Gastrocnemius medialis (tissue), 4 donors: ENCODE measurements around the gene MYO1D.

Experiments used
- POLR2A ChIP-seq, 2 donors: fragments of 450-650 bp; IDR thresholded peaks; one replicate each; pipeline ENCODE4 v1.6.1; 2017; ENCODE audit warnings: antibody characterized with exemption in 2 of 2, mild to moderate bottlenecking in 2 of 2, moderate library complexity in 2 of 2
- TF ChIP-seq, protein P1 (sequence below), 5 experiments: fragments of 450-650 bp in 3 of 5; fragments of 200-600 bp in 2 of 5; sonication (generic) in 2 of 5; IDR thresholded peaks in 4 of 5; conservative IDR thresholded peaks in 1 of 5; 1 replicate in 4 of 5; 2 replicates in 1 of 5; pipeline ENCODE4 v1.5.1; 2016 to 2019; ENCODE audit warnings: antibody characterized with exemption in 5 of 5, mild to moderate bottlenecking in 3 of 5, moderate library complexity in 3 of 5

DNA sequence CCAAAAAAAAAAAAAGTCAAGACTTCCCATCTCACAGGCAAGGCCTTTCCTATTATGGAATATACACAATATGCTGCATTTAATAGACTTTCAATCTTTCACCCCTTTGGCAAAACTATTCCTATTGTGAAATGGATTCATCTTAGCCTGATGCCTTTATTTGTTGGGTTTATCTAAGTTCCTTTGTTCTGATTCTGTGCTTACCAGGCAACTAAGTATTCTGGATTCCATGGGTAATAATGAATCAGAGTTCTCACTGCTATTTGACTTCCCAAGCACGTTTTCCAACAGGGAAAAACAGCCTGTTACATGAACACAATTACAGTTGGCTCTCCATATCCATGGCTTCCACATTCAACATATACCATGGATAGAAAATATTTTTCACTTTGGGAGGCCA, 135.5 kb downstream of the MYO1D start:
- TF ChIP-seq, protein P1, sequence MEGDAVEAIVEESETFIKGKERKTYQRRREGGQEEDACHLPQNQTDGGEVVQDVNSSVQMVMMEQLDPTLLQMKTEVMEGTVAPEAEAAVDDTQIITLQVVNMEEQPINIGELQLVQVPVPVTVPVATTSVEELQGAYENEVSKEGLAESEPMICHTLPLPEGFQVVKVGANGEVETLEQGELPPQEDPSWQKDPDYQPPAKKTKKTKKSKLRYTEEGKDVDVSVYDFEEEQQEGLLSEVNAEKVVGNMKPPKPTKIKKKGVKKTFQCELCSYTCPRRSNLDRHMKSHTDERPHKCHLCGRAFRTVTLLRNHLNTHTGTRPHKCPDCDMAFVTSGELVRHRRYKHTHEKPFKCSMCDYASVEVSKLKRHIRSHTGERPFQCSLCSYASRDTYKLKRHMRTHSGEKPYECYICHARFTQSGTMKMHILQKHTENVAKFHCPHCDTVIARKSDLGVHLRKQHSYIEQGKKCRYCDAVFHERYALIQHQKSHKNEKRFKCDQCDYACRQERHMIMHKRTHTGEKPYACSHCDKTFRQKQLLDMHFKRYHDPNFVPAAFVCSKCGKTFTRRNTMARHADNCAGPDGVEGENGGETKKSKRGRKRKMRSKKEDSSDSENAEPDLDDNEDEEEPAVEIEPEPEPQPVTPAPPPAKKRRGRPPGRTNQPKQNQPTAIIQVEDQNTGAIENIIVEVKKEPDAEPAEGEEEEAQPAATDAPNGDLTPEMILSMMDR (IDR thresholded peaks at IDR 0.05 in 4 of 5, conservative IDR thresholded peaks at IDR 0.05 in 1 of 5), result no peak
- TF ChIP-seq POLR2A (IDR thresholded peaks at IDR 0.05), result no peak
